A673 (cell line): ENCODE data around the gene AHCYL2. TPM values are rescaled to one million over a fixed set of nuclear protein-coding genes. Genes with fewer than 3 reads are reported as not detected.

Source experiments
- BruUV-seq: library from RNA; stranded (reverse); fragments of 400-500 nt; replicated peaks from 2 replicates; lab custom pipeline; 2021; lab: Mats Ljungman, UMichigan
- CTCF ChIA-PET: fragments of 300-600 bp; sonication (Branson Sonifier 250); formaldehyde crosslinking; loops from one replicate; lab custom pipeline; 2022; ENCODE audit warnings: antibody characterized with exemption; lab: Charles Lee
- POLR2A ChIA-PET: fragments of 300-600 bp; sonication (Branson Sonifier 250); formaldehyde crosslinking; loops from one replicate; lab custom pipeline; 2022; ENCODE audit warnings: antibody characterized with exemption; ENCODE audit not compliant: low non-redundant PET; lab: Charles Lee
- DNase-seq: peaks from one replicate; pipeline ENCODE4 v3.0.0-alpha.2; 2015; ENCODE audit warnings: low spot score
- H3K27ac ChIP-seq: fragments of 200-600 bp; sonication (generic); 2 replicates; pipeline ENCODE4 v1.5.1; 2016; ENCODE audit warnings: mixed run types, low read depth, mild to moderate bottlenecking, mixed read lengths, antibody characterized with exemption, low read length; ENCODE audit not compliant: poor library complexity, severe bottlenecking
- H3K27me3 ChIP-seq: fragments of 200-600 bp; sonication (generic); replicated peaks from 2 replicates; pipeline ENCODE4 v1.6.1; 2017; ENCODE audit warnings: mixed run types, low read depth, mild to moderate bottlenecking, mixed read lengths, antibody characterized with exemption, low read length; ENCODE audit not compliant: insufficient read depth, poor library complexity
- H3K36me3 ChIP-seq: fragments of 200-600 bp; sonication (generic); 2 replicates; pipeline ENCODE4 v1.6.1; 2016; ENCODE audit warnings: mixed run types, mild to moderate bottlenecking, mixed read lengths, antibody characterized with exemption, low read length; ENCODE audit not compliant: insufficient read depth, poor library complexity, severe bottlenecking
- H3K4me1 ChIP-seq: fragments of 200-600 bp; sonication (generic); 2 replicates; pipeline ENCODE4 v1.6.1; 2017; ENCODE audit warnings: mixed run types, mild to moderate bottlenecking, mixed read lengths, antibody characterized with exemption, low read length; ENCODE audit not compliant: insufficient read depth, poor library complexity, severe bottlenecking
- H3K4me3 ChIP-seq: fragments of 200-600 bp; sonication (generic); 2 replicates; pipeline ENCODE4 v1.5.1; 2016; ENCODE audit warnings: low read depth, mixed run types, mild to moderate bottlenecking, mixed read lengths, low read length; ENCODE audit not compliant: poor library complexity, severe bottlenecking
- H3K9me3 ChIP-seq: fragments of 200-600 bp; sonication (generic); 2 replicates; pipeline ENCODE4 v1.6.1; 2016; ENCODE audit warnings: mixed run types, low read depth, mild to moderate bottlenecking, mixed read lengths, antibody characterized with exemption, low read length; ENCODE audit not compliant: poor library complexity, severe bottlenecking
- EZH2 ChIP-seq: fragments of 200-600 bp; sonication (generic); IDR thresholded peaks from 2 replicates; pipeline ENCODE4 v1.6.1; 2017; ENCODE audit warnings: borderline replicate concordance, low read depth, mild to moderate bottlenecking, mixed read lengths, antibody characterized with exemption, low read length; ENCODE audit not compliant: poor library complexity, severe bottlenecking
- intact Hi-C: fragments of 100-400 bp; cut with micrococcal nuclease; formaldehyde crosslinking; loops from one replicate; pipeline ENCODE4 v1.10.0; 2022; ENCODE audit not compliant: unreplicated experiment
- total RNA-seq: library from RNA; stranded (reverse); gene quantifications from 2 replicates; pipeline ENCODE4 v1.2.3, GENCODE V29; 2021
- TF ChIP-seq, protein P1 (sequence below): fragments of 300-800, 200-600 bp; sonication (generic); conservative IDR thresholded peaks from 2 replicates; pipeline ENCODE4 v1.5.1; 2017; ENCODE audit warnings: low read depth, mild to moderate bottlenecking, antibody characterized with exemption, low read length, moderate library complexity, mixed read lengths

AHCYL2 gene
- total RNA-seq, 1 experiment from 2014 or later: 35.2 TPM

DNA sequence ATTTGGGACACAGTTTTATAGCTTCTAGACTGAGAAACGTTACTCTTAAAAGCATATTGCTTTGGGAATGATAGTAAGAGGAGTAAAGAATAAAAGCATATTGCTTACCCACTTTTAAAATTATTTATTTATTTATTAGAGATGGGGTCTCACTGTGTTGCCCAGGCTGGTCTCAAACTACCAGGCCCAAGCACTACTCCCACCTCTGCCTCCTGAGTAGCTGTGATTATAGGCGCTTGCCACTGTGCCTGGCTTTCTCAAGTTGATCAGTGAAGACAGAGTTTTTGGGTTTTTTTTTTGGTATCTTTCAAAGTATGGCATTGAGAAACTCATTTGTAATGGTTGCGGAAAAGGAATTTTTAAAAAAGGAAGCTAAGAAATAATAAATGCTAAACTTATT is 68.0 kb downstream of the AHCYL2 start:
- Histone ChIP-seq H3K4me3 (no peak overlapping the region), H3K27ac (no peak overlapping the region), H3K36me3 (no peaks in the 10 kb centered on the region), H3K9me3 (no peaks in the 10 kb centered on the region), H3K27me3 (no peaks in the 10 kb centered on the region), H3K4me1 (peaks cover 23% of the 10 kb centered on the region)
- no TSS peak for BruUV-seq
- TF ChIP-seq, protein P1, sequence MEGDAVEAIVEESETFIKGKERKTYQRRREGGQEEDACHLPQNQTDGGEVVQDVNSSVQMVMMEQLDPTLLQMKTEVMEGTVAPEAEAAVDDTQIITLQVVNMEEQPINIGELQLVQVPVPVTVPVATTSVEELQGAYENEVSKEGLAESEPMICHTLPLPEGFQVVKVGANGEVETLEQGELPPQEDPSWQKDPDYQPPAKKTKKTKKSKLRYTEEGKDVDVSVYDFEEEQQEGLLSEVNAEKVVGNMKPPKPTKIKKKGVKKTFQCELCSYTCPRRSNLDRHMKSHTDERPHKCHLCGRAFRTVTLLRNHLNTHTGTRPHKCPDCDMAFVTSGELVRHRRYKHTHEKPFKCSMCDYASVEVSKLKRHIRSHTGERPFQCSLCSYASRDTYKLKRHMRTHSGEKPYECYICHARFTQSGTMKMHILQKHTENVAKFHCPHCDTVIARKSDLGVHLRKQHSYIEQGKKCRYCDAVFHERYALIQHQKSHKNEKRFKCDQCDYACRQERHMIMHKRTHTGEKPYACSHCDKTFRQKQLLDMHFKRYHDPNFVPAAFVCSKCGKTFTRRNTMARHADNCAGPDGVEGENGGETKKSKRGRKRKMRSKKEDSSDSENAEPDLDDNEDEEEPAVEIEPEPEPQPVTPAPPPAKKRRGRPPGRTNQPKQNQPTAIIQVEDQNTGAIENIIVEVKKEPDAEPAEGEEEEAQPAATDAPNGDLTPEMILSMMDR: no peak
- TF ChIP-seq EZH2: no peak
- POLR2A ChIA-PET: no interaction called here
- intact Hi-C loops: no loop called here
- no peak for DNase-seq
- CTCF ChIA-PET: interaction anchor here (0.6 kb wide), 1 partner anchor 24 kb away, joined by 3 read pairs; no protein-coding TSS in a partner anchor

DNA sequence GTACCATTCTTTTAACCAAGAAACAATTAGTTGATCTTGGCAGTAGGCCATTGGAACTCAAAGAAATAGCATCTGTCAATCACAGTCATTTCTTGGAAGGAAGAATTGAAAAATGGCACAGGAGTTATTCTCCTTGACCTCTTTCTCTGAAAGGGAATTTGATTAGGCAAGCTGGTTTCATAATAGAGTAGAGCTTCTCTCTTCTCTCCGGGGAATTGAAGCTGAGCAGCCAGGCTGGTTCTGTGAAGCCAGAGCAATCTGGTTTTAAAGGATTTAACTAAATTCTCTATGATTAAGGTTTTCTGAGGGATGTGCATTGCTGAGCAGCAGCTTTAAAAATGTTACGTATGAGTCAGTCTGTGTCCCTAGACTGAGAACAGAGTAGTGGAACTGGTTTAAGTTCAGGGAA is 70.2 kb downstream of the AHCYL2 start:
- POLR2A ChIA-PET: interaction anchor here (0.8 kb wide), 1 partner anchor 37 kb away, joined by 6 read pairs; no protein-coding TSS in a partner anchor
- intact Hi-C loops: no loop called here

DNA sequence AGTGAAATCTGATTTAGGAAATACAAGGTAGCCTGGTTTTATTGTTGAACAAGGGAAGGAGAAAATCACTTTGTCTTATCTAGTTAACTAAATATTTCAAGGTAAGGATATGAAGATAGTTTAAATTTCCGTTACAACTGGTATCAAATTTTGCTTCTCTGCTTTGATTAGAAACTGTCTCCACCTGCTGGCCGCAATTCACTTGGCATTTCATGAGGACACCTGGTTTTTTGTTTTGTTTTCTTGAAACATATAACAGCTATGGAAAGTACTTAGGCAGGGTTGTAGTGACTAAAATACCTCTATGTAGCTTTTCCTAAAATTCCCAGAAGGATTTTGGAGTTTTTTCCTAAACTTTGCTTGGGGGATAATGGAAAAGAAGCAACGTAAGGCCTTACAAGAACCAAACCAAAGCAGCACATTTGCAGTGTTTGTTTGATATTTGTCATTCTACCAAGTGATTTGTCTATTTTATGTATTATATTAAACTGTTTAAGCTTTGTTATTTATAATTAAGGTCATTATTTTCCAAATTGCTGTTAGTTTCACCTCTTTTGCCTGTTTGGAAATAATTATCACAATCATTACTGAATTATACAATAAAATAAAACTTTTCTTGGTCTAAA is 73.6 kb downstream of the AHCYL2 start:
- peak; percentile 59 for DNase-seq
- ChIA-PET CTCF (interaction anchor here (0.8 to 2.8 kb wide), 2 partner anchors 14 to 79 kb away, joined by 9 to 16 read pairs; no protein-coding TSS in a partner anchor), POLR2A (no interaction called here)
- TF ChIP-seq, protein P1: peak; percentile 84
- TF ChIP-seq EZH2: no peak
- Histone ChIP-seq H3K4me3 (no peak overlapping the region), H3K4me1 (peaks cover 23% of the 10 kb centered on the region), H3K27me3 (no peaks in the 10 kb centered on the region), H3K27ac (no peak overlapping the region), H3K9me3 (peaks cover 4% of the 10 kb centered on the region), H3K36me3 (no peaks in the 10 kb centered on the region)
- intact Hi-C loops: loop anchor here (1.0 kb wide), 1 partner anchor 80 kb away; no protein-coding TSS in a partner anchor
- BruUV-seq: no TSS peak

More for the DNA sequence above, 70.2 kb downstream of the AHCYL2 start:
- Histone ChIP-seq H3K4me1 (peaks cover 23% of the 10 kb centered on the region), H3K4me3 (no peak overlapping the region), H3K27me3 (no peaks in the 10 kb centered on the region), H3K36me3 (no peaks in the 10 kb centered on the region), H3K27ac (no peak overlapping the region), H3K9me3 (no peaks in the 10 kb centered on the region)
- peak; percentile 94 for DNase-seq
- no peak for TF ChIP-seq EZH2
- TF ChIP-seq, protein P1: no peak
- no TSS peak for BruUV-seq
- CTCF ChIA-PET: interaction anchor here (0.9 to 1.3 kb wide), 2 partner anchors 23 to 77 kb away, joined by 3 read pairs; no protein-coding TSS in a partner anchor
